GM18519 (cell line): ENCODE data around the gene PNKP.
A peak's percentile ranks its signal among the peaks of the same experiment; 100 is the strongest.

ENCODE experiments used
- ATAC-seq: cut with Tn5 transposase; IDR thresholded peaks from one replicate; pipeline ENCODE4 v1.9.1; 2021; ENCODE audit warnings: mild to moderate bottlenecking, moderate library complexity; ENCODE audit not compliant: unreplicated experiment, low FRiP score

The PNKP gene

DNA sequence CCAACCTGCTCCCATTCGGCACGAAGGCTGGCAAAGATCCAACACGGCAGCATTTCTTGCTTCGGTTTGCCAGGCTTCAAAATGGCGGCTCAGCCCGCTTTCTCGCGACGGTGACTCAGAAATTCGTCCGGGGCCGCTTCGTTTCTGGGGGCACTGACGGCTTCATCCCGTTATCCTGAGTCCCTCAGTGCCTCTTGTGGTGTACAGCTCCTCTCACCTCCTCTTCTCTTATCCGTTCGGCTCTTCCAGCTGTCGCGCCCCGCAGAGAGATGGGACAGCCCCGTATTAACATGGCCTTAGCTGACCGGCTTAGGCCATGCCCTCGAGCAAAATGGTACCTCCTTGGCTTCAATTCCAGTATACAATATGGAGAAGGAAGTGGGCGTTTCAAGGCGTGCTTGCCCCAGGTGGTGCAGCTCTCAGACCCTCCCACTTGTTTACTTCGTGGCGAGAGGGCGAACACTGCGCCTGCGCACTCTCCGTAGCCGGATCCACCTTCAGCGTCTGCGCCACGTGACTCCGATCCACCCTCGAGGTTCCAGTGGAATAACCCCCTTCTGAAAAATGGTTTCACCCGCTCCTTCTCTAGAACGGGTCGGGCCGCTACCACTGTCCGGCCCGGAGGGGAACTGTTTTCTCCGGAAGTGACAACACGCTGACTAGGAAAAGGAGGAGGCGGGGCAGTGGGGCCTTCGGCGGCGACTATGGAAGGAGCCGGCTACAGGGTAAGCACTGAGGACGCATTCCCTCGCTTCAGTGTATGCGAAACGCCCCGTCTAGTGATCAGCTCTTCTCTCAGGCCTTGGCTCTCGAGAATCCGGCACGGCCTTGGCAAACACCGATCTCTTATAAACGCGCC is 9.9 kb upstream of the PNKP start, which contains the start of the genes AKT1S1 and TBC1D17:
AKT1S1 (minus strand) TSS at position 336 of the 859 bp plus-strand sequence. CDS start 4,060 bp downstream, outside the sequence.
TBC1D17 (plus strand) TSS at position 683 of the 859 bp plus-strand sequence; CDS start at position 705, 22 bp downstream.
- ATAC-seq = peak; percentile 38

DNA sequence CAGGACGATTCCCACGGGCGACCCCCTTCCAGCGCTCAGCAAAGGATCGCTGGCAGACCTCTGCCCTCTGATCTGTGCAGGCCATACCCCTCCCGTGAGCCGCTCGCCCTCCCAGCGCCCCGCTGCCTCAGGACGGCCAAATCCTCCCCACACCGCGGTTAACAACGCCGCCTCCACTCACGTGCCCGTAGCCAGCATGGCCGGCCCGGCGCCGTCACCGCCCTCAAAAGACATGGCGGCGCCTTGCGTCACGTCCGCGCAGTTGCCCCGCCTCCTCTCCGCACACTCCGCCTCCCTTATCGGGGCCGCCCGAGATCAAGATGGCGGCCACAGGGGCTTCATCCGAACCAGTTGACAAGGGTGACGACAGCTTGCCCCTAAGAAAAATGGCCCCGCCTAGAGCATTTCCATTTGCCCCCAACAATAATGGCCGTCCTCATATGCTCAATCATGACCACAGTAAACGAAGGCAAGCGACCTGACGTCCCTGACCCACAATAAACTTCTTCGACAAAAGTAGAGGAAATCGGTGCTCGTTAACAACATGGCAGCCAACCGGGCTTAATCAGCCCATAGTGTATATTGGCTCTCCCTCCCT is 9.1 kb upstream of the PNKP start:
- ATAC-seq = peak; percentile 38

DNA sequence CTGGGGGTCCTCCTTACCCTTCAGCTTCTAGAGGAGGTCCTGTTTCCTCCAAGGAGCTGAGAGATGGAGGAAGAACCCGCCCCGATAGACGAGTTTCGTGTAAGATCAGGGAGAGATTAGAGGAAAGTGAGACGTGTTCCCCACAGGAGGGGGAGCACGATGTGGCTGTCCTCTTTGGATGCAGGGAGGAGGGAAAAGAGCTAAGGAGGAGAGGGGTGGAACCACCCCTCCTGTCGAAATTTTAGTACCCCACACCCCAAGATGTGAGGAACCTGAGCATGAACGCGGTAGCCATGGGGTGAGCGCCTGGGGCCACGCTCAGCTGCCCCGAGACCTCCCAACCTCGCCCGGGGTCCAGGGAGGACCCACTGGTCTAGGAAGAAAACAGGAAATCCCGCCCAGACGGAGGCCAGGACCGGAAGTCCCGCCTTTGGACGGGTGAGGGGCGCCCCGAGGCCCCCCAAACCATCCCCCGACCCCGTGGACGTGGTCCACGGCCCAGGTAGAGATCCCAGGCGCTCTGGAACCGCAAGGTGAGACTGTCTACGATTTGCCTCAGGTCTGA is 8.6 kb upstream of the PNKP start:
- no peak for ATAC-seq

DNA sequence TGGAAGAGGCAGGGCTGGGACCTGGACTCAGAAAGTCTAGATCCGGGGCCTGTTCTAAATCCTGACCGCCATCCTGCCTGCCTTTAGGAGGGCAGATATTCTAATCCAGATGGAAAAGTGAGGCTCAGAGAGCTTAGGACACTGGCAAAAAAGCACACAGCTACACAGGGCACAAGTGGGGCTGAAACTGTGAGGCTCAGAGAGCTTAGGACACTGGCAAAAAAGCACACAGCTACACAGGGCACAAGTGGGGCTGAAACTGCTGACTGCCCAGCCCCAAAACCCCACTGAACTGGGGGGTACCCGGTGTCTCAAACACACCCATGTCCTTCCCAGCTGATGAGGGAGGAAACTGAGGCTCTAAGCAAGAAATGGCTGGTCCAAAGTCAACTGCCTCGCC is 7.8 kb upstream of the PNKP start:
- no peak for ATAC-seq

DNA sequence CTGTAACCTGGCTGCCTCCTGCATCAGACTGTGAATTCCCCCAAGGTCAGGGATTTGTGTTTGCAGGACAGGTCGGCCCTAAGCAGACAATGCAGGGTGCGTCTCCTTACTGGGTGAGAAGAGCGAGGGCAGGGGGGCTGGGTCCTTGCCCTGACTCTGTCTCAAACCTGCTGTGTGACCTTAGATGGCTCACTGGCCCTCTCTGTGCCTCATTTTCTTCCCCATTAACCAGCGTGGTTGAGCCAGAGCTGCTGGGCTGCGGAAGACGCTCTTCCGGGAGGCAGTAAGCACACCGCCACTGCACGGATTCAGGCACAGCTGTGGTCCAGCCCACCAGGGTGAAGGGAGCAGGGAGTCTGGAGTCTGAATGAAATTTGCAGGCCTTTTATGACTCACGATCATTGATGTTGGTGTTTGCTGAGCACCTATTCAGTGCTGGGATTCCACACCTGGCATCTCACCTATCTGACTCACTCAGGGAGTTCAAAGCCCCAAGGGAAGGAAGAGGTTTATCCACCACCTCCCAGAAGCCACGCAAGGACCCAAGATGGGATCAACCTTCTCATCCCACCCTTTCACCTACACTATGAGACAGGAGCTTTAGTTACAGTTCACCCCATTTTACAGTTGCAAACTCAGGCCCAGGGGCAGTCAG is 7.3 kb upstream of the PNKP start:
- no peak for ATAC-seq

DNA sequence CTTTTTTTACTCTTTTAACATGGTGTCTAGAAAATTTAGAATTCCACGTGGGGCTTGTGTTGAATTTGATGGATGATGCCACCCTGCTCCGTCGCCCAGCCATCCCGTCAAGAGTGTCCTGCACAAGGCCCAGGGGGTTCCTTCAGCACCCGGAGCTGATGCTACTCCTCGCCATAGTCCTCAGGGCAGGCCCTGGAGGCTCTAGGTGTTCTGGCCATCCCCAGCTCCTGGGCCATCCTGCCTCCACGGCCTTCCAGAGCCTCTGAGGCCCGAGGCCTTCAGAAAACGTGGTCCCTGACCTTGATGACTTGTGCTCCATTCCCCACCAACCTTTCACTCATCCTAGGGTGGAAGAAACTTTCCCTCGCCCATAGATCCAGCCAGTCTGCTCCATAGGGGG is 6.5 kb upstream of the PNKP start:
- ATAC-seq = no peak

DNA sequence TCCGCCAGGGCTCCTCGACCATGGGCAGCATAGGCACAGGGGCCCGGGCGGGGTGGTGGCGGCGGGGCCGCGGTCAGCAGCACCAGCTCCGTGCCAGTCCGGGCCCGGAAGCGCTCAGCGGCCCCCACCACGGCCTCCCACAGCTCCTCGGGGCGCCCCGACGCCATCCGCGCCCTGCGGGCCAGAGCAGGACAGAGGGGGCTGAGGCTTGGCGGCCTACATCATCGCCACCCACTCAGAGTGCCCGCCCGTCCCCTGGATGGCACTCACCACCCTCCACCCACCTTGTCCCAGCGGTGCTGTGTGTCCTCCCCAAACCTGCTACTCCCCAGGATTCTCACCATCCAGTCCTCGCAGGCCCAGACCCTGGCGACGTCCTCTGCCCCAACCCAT is 5.7 kb upstream of the PNKP start:
- ATAC-seq = no peak

DNA sequence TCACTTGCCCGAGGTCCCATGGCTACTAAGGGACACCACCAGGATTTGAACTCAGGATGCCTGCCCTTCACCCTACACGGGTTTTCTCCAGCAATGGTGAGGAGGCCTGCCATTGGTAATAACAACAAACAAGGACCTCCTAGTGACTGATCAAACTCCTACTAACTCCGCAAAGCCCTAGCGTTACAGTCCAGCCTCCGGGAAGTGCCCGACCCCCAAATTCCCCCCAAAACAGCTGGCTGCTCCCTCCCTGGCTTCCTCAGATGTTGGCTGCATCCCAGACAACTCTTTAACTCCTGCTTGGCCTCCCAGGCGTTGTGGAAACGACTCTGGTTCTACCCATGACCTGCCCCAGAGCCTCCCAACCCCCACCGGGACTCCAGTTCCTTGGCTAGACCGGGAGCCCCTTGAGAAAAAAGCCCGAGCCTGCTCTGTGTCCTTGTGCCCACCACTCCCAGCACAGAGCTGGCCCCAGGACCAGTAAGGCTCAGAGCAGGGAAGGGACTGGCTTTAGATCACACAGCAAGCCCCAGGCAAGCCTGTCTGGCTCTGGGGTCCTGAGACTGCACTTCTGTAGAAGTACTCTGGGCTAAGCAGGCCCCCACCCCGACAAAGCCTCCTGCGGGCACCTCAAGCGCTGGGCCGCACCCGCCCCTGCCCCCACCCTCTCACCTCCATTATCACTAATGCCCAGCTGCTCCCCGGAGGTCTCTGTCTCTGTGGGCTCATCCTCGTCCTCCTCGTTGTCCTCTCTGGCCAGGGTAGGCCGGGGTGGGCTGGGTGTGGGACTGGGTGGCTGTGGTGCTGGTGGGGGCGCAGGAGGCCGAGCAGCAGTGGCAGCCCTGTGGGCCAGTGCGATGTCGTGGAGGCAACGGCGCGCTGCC is 5.1 kb upstream of the PNKP start:
- no peak for ATAC-seq

DNA sequence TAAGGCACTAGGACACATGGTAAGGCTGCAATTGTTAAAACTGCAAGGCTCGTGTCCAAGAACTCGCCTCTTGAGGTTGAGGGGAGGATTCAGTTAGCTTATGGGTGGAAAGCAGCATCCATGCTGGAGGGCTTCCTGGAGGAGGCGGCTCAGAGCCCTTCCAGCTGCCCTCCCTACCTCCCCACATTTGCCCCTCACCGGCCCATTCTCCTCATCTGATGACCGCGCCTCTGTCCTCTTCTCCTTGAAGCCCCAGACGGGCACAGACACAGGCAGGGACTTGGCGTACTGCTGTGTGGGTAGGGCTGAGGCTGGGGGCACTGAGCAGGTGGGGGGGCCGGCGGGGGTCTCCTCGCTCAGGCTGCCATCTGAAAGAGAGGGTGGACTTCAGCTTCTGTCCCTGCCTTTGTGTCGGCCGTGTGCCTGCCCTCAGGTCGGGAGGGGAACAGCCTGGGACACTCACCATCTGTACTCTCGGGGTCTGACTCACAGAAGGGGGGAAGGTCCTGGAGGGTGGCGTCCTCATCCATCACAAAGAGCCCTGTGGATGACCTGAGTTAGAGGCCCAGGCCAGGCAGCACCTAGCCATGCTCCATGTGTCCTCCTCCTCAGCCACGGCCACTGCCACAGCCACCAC is 4.1 kb upstream of the PNKP start:
- no peak for ATAC-seq

DNA sequence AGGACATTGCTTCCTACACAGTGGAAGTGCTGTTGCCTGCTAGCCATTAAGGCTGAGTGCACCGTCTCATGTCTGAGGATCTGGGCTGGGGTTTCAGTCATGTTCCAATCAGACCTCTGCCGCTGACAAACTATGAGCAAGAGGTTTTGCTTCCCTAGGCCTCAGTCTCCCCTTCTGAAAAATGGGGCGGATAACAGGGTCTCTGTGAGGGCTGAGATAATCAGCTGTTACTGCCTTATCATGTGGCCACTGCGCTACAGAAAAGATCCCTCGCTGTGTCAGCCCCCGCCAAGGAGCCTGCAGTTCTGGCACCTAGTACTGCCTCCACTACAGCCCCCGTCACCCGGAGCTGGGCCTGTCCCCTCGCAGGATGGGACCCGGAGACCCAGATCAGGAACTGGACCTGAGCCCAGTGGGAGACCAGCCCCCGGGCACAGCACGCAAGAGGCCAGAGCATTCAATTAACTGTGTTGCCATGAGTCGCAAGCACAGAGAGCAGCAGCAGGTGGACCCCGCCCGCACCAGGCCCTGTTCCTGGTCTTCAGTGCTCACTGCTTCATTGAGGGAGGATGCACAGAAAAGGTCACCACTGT is 3.0 kb upstream of the PNKP start:
- ATAC-seq = no peak

DNA sequence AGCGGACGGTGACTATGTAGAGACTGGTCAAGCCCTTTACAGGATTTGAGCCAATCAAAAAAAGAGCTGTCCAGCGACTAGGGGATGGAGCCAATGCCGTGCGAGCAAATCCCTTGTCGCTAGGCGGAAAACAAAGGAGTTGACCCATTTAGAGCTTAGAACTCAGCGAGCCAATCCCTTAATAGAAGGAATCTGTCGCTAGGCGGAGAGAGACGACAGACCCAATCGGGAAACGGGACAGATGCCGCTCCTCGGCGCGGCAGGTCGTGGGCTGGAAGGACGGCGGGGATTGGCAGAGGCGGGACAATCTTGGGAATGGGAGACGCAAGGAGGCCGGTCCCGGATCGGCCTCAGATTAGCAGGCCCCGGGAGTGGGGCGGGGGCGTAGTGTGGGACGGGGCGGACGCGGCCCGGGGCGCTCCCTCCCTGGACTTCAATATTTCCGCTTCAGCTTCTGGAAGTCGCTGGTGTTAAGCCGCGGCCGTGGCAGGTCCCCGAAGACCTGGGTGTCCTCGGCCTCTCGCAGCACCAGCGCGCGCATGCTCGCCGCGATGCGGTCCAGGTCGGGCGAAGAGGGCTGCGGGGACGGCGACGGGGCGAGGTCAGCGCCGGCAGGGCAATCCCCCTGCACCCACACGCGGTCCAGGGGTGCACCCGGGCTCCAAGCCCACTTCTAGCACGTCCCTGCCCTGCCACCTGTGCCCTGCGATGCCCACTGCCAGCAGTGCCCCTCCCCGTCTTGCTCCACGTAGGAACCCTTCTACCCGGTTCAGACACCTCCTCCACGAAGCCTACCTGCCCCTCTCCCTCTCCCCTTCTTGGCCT is 2.3 kb upstream of the PNKP start:
- peak; percentile 55 for ATAC-seq

DNA sequence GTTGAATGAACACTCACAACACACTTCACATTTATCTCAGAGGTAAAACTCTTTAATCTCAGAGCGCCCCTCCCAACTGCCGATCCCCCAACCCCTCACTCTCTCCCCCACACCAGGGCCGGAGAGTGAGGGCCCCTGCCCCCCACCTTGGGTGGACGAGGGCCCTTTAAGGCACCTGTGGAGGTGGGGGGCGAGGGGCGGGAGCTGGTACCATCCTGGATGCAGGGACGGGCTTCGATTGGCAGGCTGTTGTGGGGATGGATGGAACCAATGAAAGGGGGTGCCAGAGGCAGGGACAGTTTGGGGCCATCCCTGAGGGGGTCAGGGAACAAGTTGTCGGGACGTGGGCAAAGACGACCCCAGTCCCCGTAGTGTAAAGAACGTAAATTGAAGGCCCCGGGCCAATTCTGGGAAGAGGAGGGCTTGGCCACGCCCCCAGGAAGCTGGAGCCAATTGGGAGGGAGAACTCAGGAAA is 1.7 kb upstream of the PNKP start:
- ATAC-seq = no peak

DNA sequence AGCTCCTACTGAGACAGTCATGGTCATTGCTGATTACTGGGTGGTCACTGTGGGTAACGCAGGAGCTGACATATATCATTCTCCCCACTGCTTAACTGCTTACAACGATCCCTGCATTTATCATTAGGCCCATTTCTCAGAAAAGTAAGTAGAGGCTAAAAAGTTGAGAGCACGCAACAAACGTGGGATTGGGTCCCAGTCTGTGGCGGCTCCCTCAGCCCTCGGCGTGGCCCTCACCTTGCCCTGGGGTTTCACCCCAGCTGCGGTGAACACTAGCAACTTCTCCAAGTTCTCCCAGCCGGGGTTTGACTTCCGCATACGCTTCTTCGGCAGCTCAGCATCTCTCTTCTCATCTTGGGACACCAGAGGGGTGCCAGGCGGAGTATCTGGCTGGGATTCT is 2.5 kb downstream of the PNKP start:
- ATAC-seq = no peak

DNA sequence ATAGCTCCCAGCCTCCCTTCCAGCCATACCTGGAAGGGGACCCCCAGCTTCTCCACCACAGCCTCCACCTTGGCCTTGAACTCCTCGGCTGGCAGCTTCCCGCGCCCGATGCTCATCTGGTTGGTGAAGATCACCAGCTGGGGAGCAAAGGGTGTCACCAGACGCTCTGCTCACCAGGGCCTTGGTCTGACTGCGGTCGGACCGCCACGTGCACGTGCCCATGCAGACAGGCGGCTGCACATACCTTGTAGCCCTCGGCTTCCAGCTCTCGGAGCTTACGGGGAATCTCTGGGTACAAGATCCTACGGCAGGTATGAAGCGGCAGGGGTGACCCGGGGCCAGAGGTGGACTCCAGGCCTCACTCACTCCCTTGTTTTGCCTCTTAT is 3.4 kb downstream of the PNKP start:
- ATAC-seq = no peak

DNA sequence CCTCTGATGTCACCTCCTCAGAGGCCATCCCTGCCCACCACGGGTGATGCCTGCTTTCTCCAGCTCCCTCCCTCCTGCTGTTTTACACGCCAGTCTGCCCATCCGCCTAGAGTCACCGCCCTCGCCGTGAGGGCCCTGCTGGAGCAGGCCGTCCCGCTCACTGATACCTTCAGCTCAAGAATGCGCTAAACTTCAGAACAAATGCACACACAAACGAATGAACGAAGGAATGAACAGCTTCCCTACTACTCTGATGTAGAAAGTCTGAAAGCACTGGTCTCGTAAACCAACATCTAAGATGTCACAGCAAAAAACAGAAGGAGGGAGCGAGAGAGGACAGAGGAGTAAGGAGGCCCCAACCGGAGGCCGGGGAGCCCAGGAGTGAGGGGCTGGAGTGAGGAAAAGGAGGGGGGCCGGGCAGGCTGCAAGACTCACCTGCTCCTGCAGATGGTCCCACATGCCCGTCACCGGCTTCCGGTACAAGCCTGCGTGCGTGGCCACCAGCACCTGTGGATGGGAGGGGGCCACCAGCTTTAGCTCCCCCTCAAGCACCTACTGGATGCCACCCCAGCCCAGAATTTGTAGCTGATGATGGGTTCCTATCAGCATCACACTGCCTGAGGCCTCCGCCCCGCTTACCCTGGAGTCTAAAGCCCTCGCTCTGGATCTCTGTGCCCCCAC is 4.0 kb downstream of the PNKP start:
- ATAC-seq = no peak

DNA sequence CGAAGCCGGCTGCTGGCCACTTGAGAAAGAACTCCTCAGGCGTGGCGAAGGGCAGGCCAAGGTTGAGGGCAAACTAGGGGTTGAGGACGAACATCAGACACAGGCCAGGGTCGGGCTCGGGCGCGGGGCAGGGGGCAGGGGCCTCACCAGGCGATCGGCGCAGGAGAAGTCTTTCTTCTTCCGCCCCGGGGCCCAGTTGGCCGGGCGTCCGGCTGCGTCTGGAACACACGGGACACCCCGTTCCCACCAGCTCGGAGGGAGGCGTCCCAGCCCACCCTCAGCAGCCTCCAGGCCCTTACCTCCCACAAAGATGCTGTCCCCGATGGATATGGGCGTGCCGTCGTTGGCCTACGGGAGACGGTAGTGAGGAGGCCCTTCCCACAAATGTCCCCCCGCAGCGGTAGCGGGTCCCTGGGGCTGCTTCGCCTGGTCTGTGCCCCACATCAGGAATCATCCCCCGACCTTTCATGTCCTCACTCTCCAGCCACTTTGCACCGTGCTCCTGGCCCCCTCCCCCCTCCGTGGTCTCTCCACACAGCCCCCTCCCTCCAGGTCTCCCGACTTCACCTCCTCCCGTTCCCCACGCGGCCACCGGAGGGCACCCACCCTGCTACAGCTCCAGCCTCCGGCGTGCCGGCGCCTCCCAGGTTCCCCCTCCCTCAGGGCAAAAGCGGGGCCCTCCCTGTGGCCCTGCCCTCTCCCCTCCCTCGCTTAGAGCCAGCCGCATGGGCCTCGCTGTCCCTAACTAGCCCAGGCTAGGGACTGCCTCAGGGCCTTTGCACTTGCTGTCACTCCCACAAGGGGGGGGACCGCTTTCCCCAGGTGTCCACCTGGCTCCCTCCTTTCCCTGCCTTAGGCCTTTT is 4.8 kb downstream of the PNKP start:
- ATAC-seq = no peak
